T-cell (primary cell): ENCODE results near the gene PRR35. TPM values are rescaled to one million over a fixed set of nuclear protein-coding genes. Genes with fewer than 3 reads are reported as not detected.

Experiments
- ATAC-seq, 4 experiments: fragments of 200-7000 bp in 3 of 4; fragments of 150-1000 bp in 1 of 4; cut with Tn5 transposase; replicated peaks in 1 of 4; 1 replicate in 3 of 4; 2 replicates in 1 of 4; pipeline ENCODE4 v1.10.0; 2021; ENCODE audit warnings: moderate library complexity in 3 of 4, mild to moderate bottlenecking in 2 of 4, moderate number of reproducible peaks in 1 of 4
- CTCF ChIA-PET, 2 donors: fragments of 300-600 bp; sonication (Branson Sonifier 250); formaldehyde crosslinking; loops; one replicate each; lab custom pipeline; 2022; ENCODE audit warnings: antibody characterized with exemption in 2 of 2; lab: Charles Lee
- POLR2A ChIA-PET, 2 donors: fragments of 300-600 bp; sonication (Branson Sonifier 250); formaldehyde crosslinking; loops; one replicate each; lab custom pipeline; 2022; ENCODE audit warnings: antibody characterized with exemption in 2 of 2; lab: Charles Lee
- DNase-seq, 35 experiments: peaks; one replicate each; pipeline versions ENCODE4 v3.0.0 to v3.0.0-alpha.2; 2013 to 2023
- H3K27ac ChIP-seq: one replicate; pipeline ENCODE4 v1.5.1; 2013; ENCODE audit warnings: low read length
- H3K27me3 ChIP-seq, 2 experiments: replicated peaks in 1 of 2; 1 replicate in 1 of 2; 2 replicates in 1 of 2; pipeline versions ENCODE4 v1.6.1 to v1.7.0; 2013; ENCODE audit warnings: low read length in 1 of 2, mixed read lengths in 1 of 2; ENCODE audit not compliant: control insufficient read depth in 2 of 2, insufficient read depth in 2 of 2; ENCODE audit errors: extremely low read depth in 1 of 2
- H3K36me3 ChIP-seq, 2 donors: 1 replicate in 1 of 2; 2 replicates in 1 of 2; pipeline versions ENCODE4 v1.6.1 to v1.7.0; 2013; ENCODE audit warnings: low read length in 1 of 2; ENCODE audit not compliant: control insufficient read depth in 2 of 2, insufficient read depth in 1 of 2; ENCODE audit errors: extremely low read depth in 1 of 2
- H3K4me1 ChIP-seq, 2 experiments: 1 replicate in 1 of 2; 2 replicates in 1 of 2; pipeline versions ENCODE4 v1.6.1 to v1.7.0; 2013; ENCODE audit warnings: low read length in 2 of 2, mixed read lengths in 1 of 2; ENCODE audit not compliant: insufficient read depth in 2 of 2, control insufficient read depth in 1 of 2; ENCODE audit errors: extremely low read depth in 1 of 2
- H3K4me3 ChIP-seq, 2 donors: 1 replicate in 1 of 2; 2 replicates in 1 of 2; pipeline versions ENCODE4 v1.5.1 to v1.7.0; 2013; ENCODE audit warnings: mild to moderate bottlenecking in 2 of 2, low read length in 1 of 2, moderate library complexity in 1 of 2; ENCODE audit not compliant: control insufficient read depth in 1 of 2; ENCODE audit errors: extremely low read depth in 1 of 2
- H3K9me3 ChIP-seq: 2 replicates; pipeline ENCODE4 v1.7.0; 2013
- H3K27ac Mint-ChIP-seq, 2 donors: one replicate each; pipeline ENCODE4 v1.8.0; 2020 to 2021; ENCODE audit warnings: mild to moderate bottlenecking in 2 of 2, mixed read lengths in 2 of 2
- H3K27me3 Mint-ChIP-seq, 2 donors: one replicate each; pipeline ENCODE4 v1.8.0; 2021 to 2022; ENCODE audit warnings: mixed read lengths in 2 of 2
- H3K36me3 Mint-ChIP-seq: one replicate; pipeline ENCODE4 v1.8.0; 2021; ENCODE audit warnings: mixed read lengths
- H3K4me1 Mint-ChIP-seq, 3 donors: one replicate each; pipeline ENCODE4 v1.8.0; 2020 to 2022; ENCODE audit warnings: mixed read lengths in 3 of 3, mild to moderate bottlenecking in 1 of 3
- H3K4me3 Mint-ChIP-seq, 3 donors: one replicate each; pipeline ENCODE4 v1.8.0; 2020 to 2022; ENCODE audit warnings: mild to moderate bottlenecking in 3 of 3, mixed read lengths in 3 of 3, moderate library complexity in 3 of 3
- H3K9me3 Mint-ChIP-seq, 3 donors: one replicate each; pipeline ENCODE4 v1.8.0; 2020 to 2022; ENCODE audit warnings: mixed read lengths in 3 of 3
- WGBS: methylation state at CpG from one replicate; pipeline ENCODE4 v1.1.5; 2013; ENCODE audit warnings: missing lambda C conversion rate; ENCODE audit not compliant: insufficient coverage; 5-methylcytosine and 5-hydroxymethylcytosine counted together
- total RNA-seq, 35 experiments: library from RNA in 6 of 35; stranded (reverse) in 6 of 35; fragments of 120-200 nt in 1 of 35; gene quantifications; one replicate each; pipeline versions ENCODE4 v1.2.1 to v1.2.4 and lab custom pipeline; 2013 to 2026

The PRR35 gene
- total RNA-seq: not detected
- total RNA-seq (2013): not detected
- total RNA-seq (lab: John Stamatoyannopoulos, UW): 0 to 0.14 (median 0) reads per million in 29 experiments

DNA sequence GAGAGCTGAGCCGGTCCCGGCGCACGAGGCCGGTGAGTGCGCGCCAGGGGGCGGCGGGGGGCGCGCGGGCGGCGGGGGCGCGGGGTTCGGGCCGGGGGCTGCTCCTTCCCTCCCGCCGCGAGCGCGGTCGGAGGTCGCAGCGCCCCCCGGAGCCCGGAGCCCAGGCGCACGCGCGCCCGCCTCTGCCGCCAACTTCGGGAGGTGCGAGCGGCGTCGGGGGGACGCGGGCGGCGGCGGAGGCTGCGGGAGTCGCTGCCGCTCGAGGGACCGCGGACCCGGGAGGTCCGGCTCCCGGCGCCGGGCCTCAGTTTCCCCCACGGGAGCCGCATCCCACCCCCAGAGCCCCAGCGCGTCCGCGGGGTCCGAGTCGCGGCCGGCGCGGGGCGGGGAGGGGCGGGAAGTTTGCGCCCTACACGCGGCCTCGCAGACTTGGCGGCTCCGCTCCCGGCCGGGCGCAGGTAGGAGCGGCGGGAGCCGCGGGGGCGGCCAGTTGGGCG lies at the start of gene PRR35:
TSS of gene PRR35 (plus strand) at position 191 of the 497 bp plus-strand sequence. CDS start 2,901 bp downstream, outside the sequence.
- Mint-ChIP-seq H3K4me3 (peak within 1 kb of the TSS in 1 of 3 donors; percentile 41), H3K4me1 (peaks cover 0 to 2% (median 0%) of the 10 kb centered on the region in 3 donors), H3K27ac (no peak within 1 kb of the TSS), H3K36me3 (no peaks in the 10 kb centered on the region), H3K27me3 (peaks cover 0 to 16% of the 10 kb centered on the region in 2 donors), H3K9me3 (no peaks in the 10 kb centered on the region)
- no peak within 1 kb of the TSS for H3K27ac ChIP-seq
- no peak for ATAC-seq
- no peak for DNase-seq
- H3K4me3 ChIP-seq: no peak within 1 kb of the TSS
- no peaks in the 10 kb centered on the region for H3K36me3 ChIP-seq
- no peaks in the 10 kb centered on the region for H3K9me3 ChIP-seq
- POLR2A ChIA-PET: no interaction called here
- H3K27me3 ChIP-seq: peaks cover 0 to 41% of the 10 kb centered on the region in 2 experiments
- H3K4me1 ChIP-seq: peaks cover 0 to 4% of the 10 kb centered on the region in 2 experiments
- CTCF ChIA-PET: no interaction called here
- WGBS: 2% methylated on average over 82 of the region's 84 CpGs

DNA sequence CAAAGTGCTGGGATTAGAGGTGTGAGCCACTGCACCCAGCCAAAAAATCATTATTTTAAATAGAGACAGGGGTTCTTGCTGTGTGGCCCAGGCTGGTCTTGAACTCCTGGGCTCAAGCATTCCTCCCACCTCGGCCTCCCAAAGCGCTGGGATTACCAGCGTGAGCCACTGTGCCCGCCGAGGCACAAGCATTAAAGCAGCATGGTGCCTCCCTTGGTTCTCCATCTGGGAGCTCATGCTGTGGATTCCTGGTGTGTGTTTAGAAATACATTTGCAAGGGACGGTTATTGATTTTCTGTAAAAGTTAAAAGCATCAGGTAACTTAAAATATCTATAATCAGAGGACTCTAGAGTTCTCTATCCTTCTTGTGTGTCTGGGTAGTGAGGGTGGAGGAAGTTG lies 47.4 kb upstream of the PRR35 start:
- Histone ChIP-seq H3K9me3 (no peaks in the 10 kb centered on the region), H3K4me3 (no peak overlapping the region), H3K27ac (no peak overlapping the region), H3K4me1 (no peaks in the 10 kb centered on the region), H3K36me3 (peaks cover 8 to 12% of the 10 kb centered on the region in 2 donors), H3K27me3 (no peaks in the 10 kb centered on the region)
- H3K4me1 Mint-ChIP-seq: no peaks in the 10 kb centered on the region
- ChIA-PET CTCF (interaction anchor here in 1 of 2 donors (0.7 kb wide), 1 partner anchor 90 kb away, joined by 3 read pairs; no protein-coding TSS in a partner anchor), POLR2A (no interaction called here)
- no peaks in the 10 kb centered on the region for H3K9me3 Mint-ChIP-seq
- 97% methylated on average over 5 of the region's 6 CpGs for WGBS
- H3K36me3 Mint-ChIP-seq: peaks cover 2% of the 10 kb centered on the region
- H3K27ac Mint-ChIP-seq: no peak overlapping the region
- DNase-seq (no peak), ATAC-seq (no peak)
- H3K27me3 Mint-ChIP-seq: no peaks in the 10 kb centered on the region
- no peak overlapping the region for H3K4me3 Mint-ChIP-seq

DNA sequence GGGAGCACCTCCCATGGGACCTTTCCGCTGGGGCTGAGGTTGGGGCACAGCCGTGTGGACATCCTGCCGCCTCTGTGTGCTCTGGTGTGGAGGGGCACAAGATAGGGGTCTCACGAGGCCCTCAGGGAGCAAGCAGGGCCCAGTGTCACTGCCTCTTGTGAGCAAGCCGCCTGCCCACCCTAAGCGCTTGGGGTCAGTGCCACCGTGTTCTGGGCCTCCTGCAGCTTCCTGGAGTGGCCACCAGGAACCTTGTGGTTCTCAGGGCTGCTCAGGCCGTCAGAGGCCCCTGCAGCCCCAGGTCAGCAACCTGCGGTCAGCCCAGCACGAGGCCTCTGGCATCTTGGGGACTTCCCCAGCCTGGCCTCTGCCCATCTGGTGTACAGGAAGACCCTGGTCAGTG lies 46.2 kb upstream of the PRR35 start:
- Histone ChIP-seq H3K4me1 (no peaks in the 10 kb centered on the region), H3K27me3 (no peaks in the 10 kb centered on the region), H3K36me3 (peaks cover 8 to 12% of the 10 kb centered on the region in 2 donors), H3K27ac (no peak overlapping the region), H3K4me3 (no peak overlapping the region), H3K9me3 (no peaks in the 10 kb centered on the region)
- H3K9me3 Mint-ChIP-seq: no peaks in the 10 kb centered on the region
- ChIA-PET POLR2A (interaction anchor here in 1 of 2 donors (0.5 kb wide), 1 partner anchor 307 kb away, joined by 4 read pairs; no protein-coding TSS in a partner anchor), CTCF (no interaction called here)
- DNase-seq: no peak
- H3K27me3 Mint-ChIP-seq: no peaks in the 10 kb centered on the region
- H3K36me3 Mint-ChIP-seq: peaks cover 2% of the 10 kb centered on the region
- no peak overlapping the region for H3K4me3 Mint-ChIP-seq
- H3K4me1 Mint-ChIP-seq: no peaks in the 10 kb centered on the region
- no peak for ATAC-seq
- 89% methylated on average over 10 of the region's 10 CpGs for WGBS
- H3K27ac Mint-ChIP-seq: no peak overlapping the region

DNA sequence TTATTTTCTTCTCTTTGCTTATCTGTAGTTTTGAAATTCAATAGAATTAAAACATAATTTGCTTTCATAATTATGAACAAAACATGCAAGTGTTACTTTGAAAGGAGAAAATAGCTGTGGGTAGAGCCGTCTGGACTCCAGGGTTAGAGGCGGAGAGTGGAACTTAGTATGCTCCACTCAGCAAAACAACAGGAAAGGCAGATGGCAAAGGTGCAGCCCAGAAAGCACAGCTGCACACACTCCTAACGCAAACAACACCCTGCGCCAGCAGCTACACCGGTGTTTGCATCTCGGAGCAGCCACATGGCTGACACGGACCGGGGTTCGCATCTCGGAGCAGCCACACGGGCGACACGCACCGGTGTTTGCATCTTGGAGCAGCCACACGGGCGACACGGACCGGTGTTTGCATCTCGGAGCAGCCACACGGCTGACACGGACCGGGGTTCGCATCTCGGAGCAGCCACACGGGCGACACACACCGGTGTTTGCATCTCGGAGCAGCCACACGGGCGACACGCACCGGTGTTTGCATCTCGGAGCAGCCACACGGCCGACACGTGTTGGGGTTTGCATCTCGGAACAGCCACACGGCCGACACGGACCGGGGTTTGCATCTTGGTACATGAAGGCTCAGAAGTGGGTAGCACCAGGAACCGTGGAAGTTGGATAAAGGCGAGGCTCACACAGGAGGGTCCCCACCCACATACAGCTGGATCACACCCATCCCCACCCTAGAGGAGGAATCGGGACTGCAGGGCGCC lies 44.8 kb upstream of the PRR35 start:
- H3K27me3 ChIP-seq: no peaks in the 10 kb centered on the region
- ChIA-PET POLR2A (no interaction called here), CTCF (no interaction called here)
- H3K9me3 Mint-ChIP-seq: no peaks in the 10 kb centered on the region
- no peak for ATAC-seq
- peaks cover 2% of the 10 kb centered on the region for H3K36me3 Mint-ChIP-seq
- H3K9me3 ChIP-seq: no peaks in the 10 kb centered on the region
- no peaks in the 10 kb centered on the region for H3K27me3 Mint-ChIP-seq
- peaks cover 10 to 17% of the 10 kb centered on the region in 2 donors for H3K36me3 ChIP-seq
- H3K27ac Mint-ChIP-seq: no peak overlapping the region
- no peaks in the 10 kb centered on the region for H3K4me1 ChIP-seq
- H3K4me3 ChIP-seq: no peak overlapping the region
- no peak for DNase-seq
- no peak overlapping the region for H3K27ac ChIP-seq
- no peaks in the 10 kb centered on the region for H3K4me1 Mint-ChIP-seq
- H3K4me3 Mint-ChIP-seq: no peak overlapping the region
- 96% methylated on average over 41 of the region's 45 CpGs for WGBS

DNA sequence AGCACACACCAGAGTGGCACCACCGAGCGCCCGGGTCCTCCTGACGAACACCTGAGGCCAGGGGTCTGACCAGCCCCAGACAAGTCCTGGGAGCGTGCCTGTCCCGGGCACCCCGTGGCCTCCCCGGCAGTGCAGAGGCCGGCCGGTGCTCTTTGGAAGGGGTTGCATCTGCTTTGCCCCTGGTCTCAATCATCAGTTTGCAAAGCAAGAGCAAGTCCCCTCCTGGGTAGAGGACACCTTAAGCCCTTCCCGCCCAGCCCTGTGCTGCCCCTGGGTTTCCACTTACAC lies 44.3 kb upstream of the PRR35 start:
- no peaks in the 10 kb centered on the region for H3K9me3 Mint-ChIP-seq
- H3K4me3 Mint-ChIP-seq: no peak overlapping the region
- H3K4me1 Mint-ChIP-seq: no peaks in the 10 kb centered on the region
- Histone ChIP-seq H3K9me3 (no peaks in the 10 kb centered on the region), H3K4me1 (no peaks in the 10 kb centered on the region), H3K36me3 (peaks cover 10 to 18% of the 10 kb centered on the region in 2 donors), H3K27ac (no peak overlapping the region), H3K27me3 (peaks cover 0 to 2% of the 10 kb centered on the region in 2 experiments), H3K4me3 (no peak overlapping the region)
- DNase-seq: no peak
- 99% methylated on average over 10 of the region's 11 CpGs for WGBS
- ATAC-seq: no peak
- CTCF ChIA-PET: no interaction called here
- H3K27ac Mint-ChIP-seq: no peak overlapping the region
- peaks cover 2% of the 10 kb centered on the region for H3K36me3 Mint-ChIP-seq
- H3K27me3 Mint-ChIP-seq: no peaks in the 10 kb centered on the region
- POLR2A ChIA-PET: no interaction called here

DNA sequence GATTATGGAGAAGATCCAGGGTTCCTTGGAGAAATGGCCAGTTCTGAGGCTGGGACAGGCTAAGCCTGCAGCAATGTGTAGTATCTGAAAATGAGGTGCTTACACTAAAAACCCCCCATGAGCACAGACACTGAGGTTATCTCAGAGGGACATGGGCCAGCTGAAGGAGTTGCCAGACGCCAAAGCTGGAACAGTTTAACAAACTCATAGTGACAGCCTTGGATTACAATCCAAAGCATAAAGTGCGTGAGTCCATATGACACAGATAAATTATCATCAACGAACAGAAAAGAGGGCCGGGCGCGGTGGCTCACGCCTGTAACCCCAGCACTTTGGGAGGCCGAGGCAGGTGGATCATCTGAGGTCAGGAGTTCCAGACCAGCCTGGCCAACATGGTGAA lies 43.9 kb upstream of the PRR35 start:
- ATAC-seq (no peak), DNase-seq (no peak)
- CTCF ChIA-PET: no interaction called here
- Histone ChIP-seq H3K36me3 (peaks cover 10 to 18% of the 10 kb centered on the region in 2 donors), H3K4me1 (no peaks in the 10 kb centered on the region), H3K9me3 (no peaks in the 10 kb centered on the region), H3K27me3 (peaks cover 0 to 2% of the 10 kb centered on the region in 2 experiments), H3K27ac (no peak overlapping the region), H3K4me3 (no peak overlapping the region)
- Mint-ChIP-seq H3K4me1 (no peaks in the 10 kb centered on the region), H3K4me3 (no peak overlapping the region), H3K36me3 (peaks cover 2% of the 10 kb centered on the region), H3K27ac (no peak overlapping the region), H3K9me3 (no peaks in the 10 kb centered on the region), H3K27me3 (no peaks in the 10 kb centered on the region)
- POLR2A ChIA-PET: no interaction called here
- WGBS: 100% methylated on average over 5 of the region's 8 CpGs
